Measurements from ENCODE around the gene SORL1.
"Not testable (repeated sequence)": the region's sequence is repeated elsewhere in the genome, so short reads cannot be mapped to it uniquely, and the experiment has no call there.

Gene SORL1

GRCh38 chr11:121636081-121636799, 184.1 kb downstream of the SORL1 start:
- DNase-seq = no peak

GRCh38 chr11:121636800-121637176, 184.7 kb downstream of the SORL1 start:
- DNase-seq = no peak

- DNase-seq = not testable (repeated sequence)
Observed at GRCh38 chr11:121637587-121637986, 185.5 kb downstream of the SORL1 start.

GRCh38 chr11:121643479-121644186, 191.5 kb downstream of the SORL1 start:
- DNase-seq = no peak

- DNase-seq = no peak
Observed at GRCh38 chr11:121644187-121644512, 192.0 kb downstream of the SORL1 start.

GRCh38 chr11:121645001-121645400, 192.9 kb downstream of the SORL1 start:
- no peak for DNase-seq

- DNase-seq = no peak
Observed at GRCh38 chr11:121645596-121645995, 193.5 kb downstream of the SORL1 start.

GRCh38 chr11:121648306-121648705, 196.2 kb downstream of the SORL1 start:
- DNase-seq = no peak

GRCh38 chr11:121649798-121650197, 197.7 kb downstream of the SORL1 start:
- DNase-seq = peak; percentile 47

- DNase-seq = no peak
Observed at GRCh38 chr11:121650351-121651256, 198.5 kb downstream of the SORL1 start.

GRCh38 chr11:121651257-121651605, 199.1 kb downstream of the SORL1 start:
- DNase-seq = no peak

GRCh38 chr11:121652971-121653370, 200.9 kb downstream of the SORL1 start:
- DNase-seq = peak; percentile 34

- no peak for DNase-seq
Observed at GRCh38 chr11:121654259-121654842, 202.2 kb downstream of the SORL1 start.

GRCh38 chr11:121654843-121655536, 202.9 kb downstream of the SORL1 start:
- DNase-seq = peak; percentile 64

- peak; percentile 91 for DNase-seq
Observed at GRCh38 chr11:121655537-121656327, 203.6 kb downstream of the SORL1 start.

GRCh38 chr11:121656328-121657090, 204.4 kb downstream of the SORL1 start:
- DNase-seq = no peak

GRCh38 chr11:121657146-121657545, 205.0 kb downstream of the SORL1 start:
- DNase-seq = no peak

GRCh38 chr11:121659811-121660210, 207.7 kb downstream of the SORL1 start:
- no peak for DNase-seq

- DNase-seq = no peak
Observed at GRCh38 chr11:121661880-121662486, 209.9 kb downstream of the SORL1 start.

- DNase-seq = no peak
Observed at GRCh38 chr11:121664144-121664543, 212.0 kb downstream of the SORL1 start.

All from NCI-H1092 (cell line).